ENCODE data around the gene TMEM220. TPM values are rescaled to one million over a fixed set of nuclear protein-coding genes. Genes with fewer than 3 reads are reported as not detected.

TMEM220 gene
- total RNA-seq, 1 experiment from 2014 or later: not detected

GRCh38 chr17:10768750-10769251 lies 39.0 kb upstream of the TMEM220 start:
- H3K4me1 ChIP-seq (ENCODE audit: control insufficient read depth in 1 of 2, insufficient read depth in 2 of 2, low read length in 2 of 2): no peaks in the 10 kb centered on the region
- intact Hi-C loops (cut with micrococcal nuclease): no loop called here
- H3K36me3 ChIP-seq (ENCODE audit: control insufficient read depth in 1 of 2, insufficient read depth in 2 of 2, low read length in 2 of 2): no peaks in the 10 kb centered on the region
- H3K4me2 ChIP-seq (ENCODE audit: low read length): no peak overlapping the region
- peaks cover 0 to 4% of the 10 kb centered on the region in 2 experiments; a peak in 2 of 4 replicates for H3K9me3 ChIP-seq (ENCODE audit: control insufficient read depth in 1 of 2, insufficient read depth in 1 of 2, low read depth in 1 of 2, low read length in 2 of 2)
- ChIA-PET CTCF (no interaction called here), POLR2A (no interaction called here), RAD21 (ENCODE audit: low non-redundant PET in 1 of 2, low total read pairs in 2 of 2, uncharacterized antibody in 2 of 2, unreplicated experiment in 2 of 2) (no interaction called here)
- H3K27ac ChIP-seq (ENCODE audit: low read depth, low read length): no peak overlapping the region
- H4K20me1 ChIP-seq (ENCODE audit: insufficient read depth): no peaks in the 10 kb centered on the region
- no peak overlapping the region for H2AFZ ChIP-seq (ENCODE audit: low read depth, low read length, poor library complexity, severe bottlenecking)
- H3K27me3 ChIP-seq (ENCODE audit: insufficient read depth, low read length): no peaks in the 10 kb centered on the region
- TF ChIP-seq CEBPB (IDR thresholded peaks at IDR 0.05; ENCODE audit: low read depth) (no peak), FOSL1 (IDR thresholded peaks at IDR 0.05; ENCODE audit: low read depth) (no peak), ZNF274 (IDR thresholded peaks at IDR 0.05; ENCODE audit: low read depth, low read length) (no peak), POLR2AphosphoS5 (IDR thresholded peaks at IDR 0.05; ENCODE audit: low read depth, low read length) (no peak), EZH2phosphoT487 (IDR thresholded peaks at IDR 0.05; ENCODE audit: borderline replicate concordance) (no peak), SP1 (IDR thresholded peaks at IDR 0.05; ENCODE audit: low read depth) (no peak), EZH2 (IDR thresholded peaks at IDR 0.05) (no peak), ELF1 (IDR thresholded peaks at IDR 0.05; ENCODE audit: borderline replicate concordance, low read depth) (no peak), RAD21 (IDR thresholded peaks at IDR 0.05; ENCODE audit: low read depth) (no peak), POLR2A (IDR thresholded peaks at IDR 0.05; ENCODE audit: borderline replicate concordance, extremely low read depth, insufficient read depth, insufficient read length) (no peak), TCF7L2 (IDR thresholded peaks at IDR 0.05; ENCODE audit: borderline replicate concordance, extremely low read depth, insufficient read depth, insufficient read length) (no peak), YY1 (IDR thresholded peaks at IDR 0.05; ENCODE audit: extremely low read depth, insufficient replicate concordance, low read depth, low read length) (no peak), EGR1 (IDR thresholded peaks at IDR 0.05; ENCODE audit: low read depth) (no peak), SRF (IDR thresholded peaks at IDR 0.05; ENCODE audit: low read depth) (no peak)
- no TSS peak for BruUV-seq (replicated peaks)
- H3K4me3 ChIP-seq (replicated peaks in 1 of 2; ENCODE audit: low read depth in 1 of 2, low read length in 2 of 2): no peak overlapping the region
- no peaks in the 10 kb centered on the region for H3K79me2 ChIP-seq (ENCODE audit: insufficient read depth, low read length)
- H3K9me2 ChIP-seq (ENCODE audit: insufficient read depth): no peaks in the 10 kb centered on the region
- no peak overlapping the region for H3K9ac ChIP-seq (ENCODE audit: low read length)
- DNase-seq (ENCODE audit: low read depth, low spot score) (no peak), ATAC-seq (no peak)
